GM23248 (cell line): ENCODE data around the gene ACSF3. TPM values are rescaled to one million over a fixed set of nuclear protein-coding genes. Genes with fewer than 3 reads are reported as not detected.

Experiments
- DNase-seq: peaks from one replicate; pipeline ENCODE4 v3.0.0-alpha.2; 2015
- H2AFZ ChIP-seq: fragments of 200-600 bp; sonication (generic); 2 replicates; pipeline ENCODE4 v1.6.1; 2016; ENCODE audit warnings: antibody characterized with exemption
- H3F3A ChIP-seq: fragments of 200-600 bp; sonication (generic); 2 replicates; pipeline ENCODE4 v1.6.1; 2016; ENCODE audit warnings: mild to moderate bottlenecking, antibody characterized with exemption, mixed run types; ENCODE audit not compliant: insufficient read depth
- H3K27ac ChIP-seq: fragments of 200-600 bp; sonication (generic); 2 replicates; pipeline ENCODE4 v1.5.1; 2016; ENCODE audit warnings: mild to moderate bottlenecking
- H3K27me3 ChIP-seq: fragments of 200-600 bp; sonication (generic); replicated peaks from 2 replicates; pipeline ENCODE4 v1.6.1; 2016; ENCODE audit warnings: mild to moderate bottlenecking; ENCODE audit not compliant: insufficient read depth
- H3K36me3 ChIP-seq: fragments of 200-600 bp; sonication (generic); 2 replicates; pipeline ENCODE4 v1.6.1; 2016; ENCODE audit warnings: low read depth, mild to moderate bottlenecking
- H3K4me1 ChIP-seq: fragments of 200-600 bp; sonication (generic); 2 replicates; pipeline ENCODE4 v1.6.1; 2016; ENCODE audit warnings: mild to moderate bottlenecking; ENCODE audit not compliant: insufficient read depth
- H3K4me2 ChIP-seq: fragments of 200-600 bp; sonication (generic); one replicate; pipeline ENCODE4 v1.6.1; 2016; ENCODE audit warnings: mild to moderate bottlenecking; ENCODE audit not compliant: unreplicated experiment
- H3K4me3 ChIP-seq: fragments of 200-600 bp; sonication (generic); 2 replicates; pipeline ENCODE4 v1.5.1; 2016; ENCODE audit warnings: mild to moderate bottlenecking
- H3K79me2 ChIP-seq: fragments of 200-600 bp; sonication (generic); 2 replicates; pipeline ENCODE4 v1.6.1; 2016; ENCODE audit warnings: mild to moderate bottlenecking; ENCODE audit not compliant: insufficient read depth
- H3K9ac ChIP-seq: fragments of 200-600 bp; sonication (generic); 2 replicates; pipeline ENCODE4 v1.6.1; 2016; ENCODE audit warnings: mild to moderate bottlenecking
- H3K9me2 ChIP-seq: fragments of 200-600 bp; sonication (generic); 2 replicates; pipeline ENCODE4 v1.6.1; 2016; ENCODE audit warnings: mixed run types, mild to moderate bottlenecking, moderate library complexity; ENCODE audit not compliant: insufficient read depth
- H3K9me3 ChIP-seq: fragments of 200-600 bp; sonication (generic); one replicate; pipeline ENCODE4 v1.6.1; 2017; ENCODE audit warnings: low read depth
- H4K20me1 ChIP-seq: fragments of 200-600 bp; sonication (generic); 2 replicates; pipeline ENCODE4 v1.6.0; 2016; ENCODE audit not compliant: insufficient read depth
- EZH2 ChIP-seq: fragments of 200-600 bp; sonication (generic); IDR thresholded peaks from 2 replicates; pipeline ENCODE4 v1.6.1; 2018; ENCODE audit warnings: antibody characterized with exemption, mild to moderate bottlenecking; ENCODE audit not compliant: insufficient read depth, poor library complexity, severe bottlenecking
- EZH2phosphoT487 ChIP-seq: fragments of 200-600 bp; sonication (generic); IDR thresholded peaks from 2 replicates; pipeline ENCODE4 v1.6.1; 2018; ENCODE audit warnings: antibody characterized with exemption, moderate library complexity, mild to moderate bottlenecking, low read depth; ENCODE audit not compliant: insufficient read depth
- WGBS, 2 experiments: methylation state at CpG; one replicate each; pipeline ENCODE4 v1.1.6; 2015 to 2017; ENCODE audit warnings: low lambda C conversion rate in 2 of 2, low coverage in 1 of 2; ENCODE audit errors: missing lambda C conversion rate in 2 of 2; 5-methylcytosine and 5-hydroxymethylcytosine counted together
- in situ Hi-C: fragments of 300-500 bp; cut with MboI; formaldehyde crosslinking; loops from 2 replicates; pipeline ENCODE4 v1.15.0; 2020
- polyA plus RNA-seq: library from polyadenylated mRNA; unstranded; fragments of >200 nt; fragmentation: Nextera tagmentation; extraction: Ambion mirVana; gene quantifications from 2 replicates; pipeline ENCODE4 v1.2.1, GENCODE V29; 2016
- total RNA-seq: library from RNA; depleted of rRNA; stranded (reverse); fragments of >200 nt; shearing (Covaris generic); gene quantifications from 2 replicates; pipeline ENCODE4 v1.2.3, GENCODE V29; 2014

Gene ACSF3
- total and polyA plus RNA-seq, 2 experiments from 2014 or later, result 15.9 to 17.1 TPM

GRCh38 chr16:89176717-89177116 is 83.1 kb downstream of the ACSF3 start:
- H2AFZ ChIP-seq, result no peak overlapping the region
- H3F3A ChIP-seq, result no peaks in the 10 kb centered on the region
- H3K4me2 ChIP-seq, result no peak overlapping the region
- no peak for DNase-seq
- no peaks in the 10 kb centered on the region for H3K9me2 ChIP-seq
- H4K20me1 ChIP-seq, result no peaks in the 10 kb centered on the region
- H3K9ac ChIP-seq, result no peak overlapping the region
- H3K79me2 ChIP-seq, result no peaks in the 10 kb centered on the region
- no peaks in the 10 kb centered on the region for H3K27me3 ChIP-seq
- H3K4me1 ChIP-seq, result no peaks in the 10 kb centered on the region
- H3K4me3 ChIP-seq, result no peak overlapping the region
- no peaks in the 10 kb centered on the region for H3K36me3 ChIP-seq
- no peaks in the 10 kb centered on the region for H3K9me3 ChIP-seq
- 67 to 71% methylated on average over 8 to 9 of the region's 9 CpGs for WGBS, 2 experiments
- no peak overlapping the region for H3K27ac ChIP-seq
- TF ChIP-seq EZH2 (no peak), EZH2phosphoT487 (no peak)
- in situ Hi-C loops, result no loop called here

- H3K9me2 ChIP-seq, result no peaks in the 10 kb centered on the region
- no peak overlapping the region for H2AFZ ChIP-seq
- in situ Hi-C loops, result no loop called here
- H3K36me3 ChIP-seq, result no peaks in the 10 kb centered on the region
- no peaks in the 10 kb centered on the region for H4K20me1 ChIP-seq
- no peak overlapping the region for H3K4me3 ChIP-seq
- no peak for DNase-seq
- no peaks in the 10 kb centered on the region for H3K9me3 ChIP-seq
- no peak for TF ChIP-seq EZH2phosphoT487
- TF ChIP-seq EZH2, result no peak
- H3K9ac ChIP-seq, result no peak overlapping the region
- no peaks in the 10 kb centered on the region; the same call in 1 of the 2 replicates for H3K27me3 ChIP-seq
- no peaks in the 10 kb centered on the region for H3K4me1 ChIP-seq
- 62 to 75% methylated on average over 8 to 12 of the region's 12 CpGs for WGBS, 2 experiments
- no peaks in the 10 kb centered on the region for H3F3A ChIP-seq
- H3K4me2 ChIP-seq, result no peak overlapping the region
- H3K79me2 ChIP-seq, result no peaks in the 10 kb centered on the region
- H3K27ac ChIP-seq, result no peak overlapping the region
Observed at GRCh38 chr16:89177501-89177900, 83.8 kb downstream of the ACSF3 start.

GRCh38 chr16:89178453-89179147 is 84.9 kb downstream of the ACSF3 start:
- Histone ChIP-seq H3K27me3 (peaks cover 7% of the 10 kb centered on the region; the same call in 1 of the 2 replicates), H3K79me2 (no peaks in the 10 kb centered on the region)
- 77 to 82% methylated on average over 20 to 24 of the region's 24 CpGs for WGBS, 2 experiments

GRCh38 chr16:89179148-89179484 is 85.5 kb downstream of the ACSF3 start:
- no peak for DNase-seq
- Histone ChIP-seq H4K20me1 (no peaks in the 10 kb centered on the region), H3K9me3 (no peaks in the 10 kb centered on the region), H2AFZ (no peak overlapping the region), H3K4me3 (no peak overlapping the region), H3F3A (no peaks in the 10 kb centered on the region), H3K4me2 (no peak overlapping the region), H3K9ac (no peak overlapping the region), H3K9me2 (no peaks in the 10 kb centered on the region), H3K27ac (no peak overlapping the region), H3K27me3 (peaks cover 10% of the 10 kb centered on the region; the same call in 1 of the 2 replicates), H3K36me3 (no peaks in the 10 kb centered on the region), H3K4me1 (no peaks in the 10 kb centered on the region), H3K79me2 (no peaks in the 10 kb centered on the region)
- TF ChIP-seq EZH2phosphoT487 (no peak), EZH2 (no peak)
- 75 to 78% methylated on average over 18 to 19 of the region's 19 CpGs for WGBS, 2 experiments
- in situ Hi-C loops, result no loop called here

More at GRCh38 chr16:89178453-89179147, 84.9 kb downstream of the ACSF3 start:
- no peak overlapping the region for H3K4me2 ChIP-seq
- no peak overlapping the region for H3K27ac ChIP-seq
- no peak overlapping the region for H3K4me3 ChIP-seq
- no peak for DNase-seq
- no peak overlapping the region for H3K9ac ChIP-seq
- no peaks in the 10 kb centered on the region for H3K9me2 ChIP-seq
- TF ChIP-seq EZH2phosphoT487 (no peak), EZH2 (no peak)
- H2AFZ ChIP-seq, result no peak overlapping the region
- no peaks in the 10 kb centered on the region for H3K4me1 ChIP-seq
- H3K36me3 ChIP-seq, result no peaks in the 10 kb centered on the region
- no peaks in the 10 kb centered on the region for H3F3A ChIP-seq
- H3K9me3 ChIP-seq, result no peaks in the 10 kb centered on the region
- in situ Hi-C loops, result no loop called here
- no peaks in the 10 kb centered on the region for H4K20me1 ChIP-seq
